IPS-18c (cell line): Measurements from ENCODE around the gene SEMA5A.
"Not testable (repeated sequence)": the region's sequence is repeated elsewhere in the genome, so short reads cannot be mapped to it uniquely, and the experiment has no call there.

Experiments used
- H3K4me3 ChIP-seq: 2 replicates; pipeline ENCODE4 v1.7.0; 2013; ENCODE audit warnings: low read depth, mild to moderate bottlenecking, low read length, moderate library complexity; ENCODE audit not compliant: insufficient read depth
- H3K9me3 ChIP-seq: one replicate; pipeline ENCODE4 v1.6.1; 2013; ENCODE audit warnings: mild to moderate bottlenecking, low read length, moderate library complexity; ENCODE audit not compliant: control insufficient read depth, insufficient read depth

Gene SEMA5A

DNA sequence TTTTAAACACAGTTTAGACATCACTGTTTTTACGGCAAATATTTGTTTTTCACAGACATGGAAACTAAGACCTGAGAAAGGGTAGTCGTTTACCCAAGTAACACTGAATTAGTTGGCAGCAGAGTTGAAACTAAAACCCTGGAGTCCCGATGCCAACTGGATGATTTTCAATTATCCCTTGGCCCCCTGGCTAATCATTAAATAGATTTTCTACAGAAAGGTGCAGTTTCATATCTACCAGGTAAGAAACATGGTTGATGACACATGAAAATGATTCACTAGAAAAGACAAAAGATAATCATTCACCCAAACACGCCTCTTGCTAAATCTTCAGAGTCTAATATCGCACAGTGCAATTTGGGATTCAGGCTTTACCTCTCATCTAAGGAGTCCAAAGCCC, 136.9 kb downstream of the SEMA5A start:
- no peaks in the 10 kb centered on the region for H3K9me3 ChIP-seq
- no peak overlapping the region for H3K4me3 ChIP-seq

DNA sequence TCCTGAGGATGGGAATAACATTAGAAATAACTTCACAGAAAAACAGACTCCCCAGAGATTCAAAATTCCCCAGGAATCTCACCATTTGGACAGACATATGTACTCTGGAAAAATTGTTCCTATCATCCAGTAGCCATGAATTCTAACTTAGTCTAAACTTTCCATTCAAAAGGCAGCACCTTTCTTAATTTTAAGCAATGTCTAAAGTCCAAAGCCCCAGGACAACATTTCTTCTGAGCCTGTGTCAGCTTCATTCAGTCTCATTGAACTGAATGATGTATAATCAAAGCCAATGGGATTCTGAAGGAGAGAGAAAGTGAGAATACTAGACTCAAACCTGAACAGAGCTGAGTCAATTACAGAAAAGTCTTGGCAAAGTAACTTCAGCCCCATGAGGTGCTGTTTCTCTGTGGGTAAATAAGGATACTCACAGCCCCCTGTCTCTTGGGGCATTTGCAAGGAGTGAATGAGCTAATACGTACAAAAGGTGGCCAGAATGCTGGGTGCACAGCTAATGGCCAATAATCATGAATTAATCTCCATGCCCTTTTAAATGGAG, 140.6 kb downstream of the SEMA5A start:
- no peak overlapping the region for H3K4me3 ChIP-seq
- no peaks in the 10 kb centered on the region for H3K9me3 ChIP-seq

GRCh38 chr5:9401786-9402472, 143.9 kb downstream of the SEMA5A start:
- Histone ChIP-seq H3K4me3 (no peak overlapping the region), H3K9me3 (no peaks in the 10 kb centered on the region)

DNA sequence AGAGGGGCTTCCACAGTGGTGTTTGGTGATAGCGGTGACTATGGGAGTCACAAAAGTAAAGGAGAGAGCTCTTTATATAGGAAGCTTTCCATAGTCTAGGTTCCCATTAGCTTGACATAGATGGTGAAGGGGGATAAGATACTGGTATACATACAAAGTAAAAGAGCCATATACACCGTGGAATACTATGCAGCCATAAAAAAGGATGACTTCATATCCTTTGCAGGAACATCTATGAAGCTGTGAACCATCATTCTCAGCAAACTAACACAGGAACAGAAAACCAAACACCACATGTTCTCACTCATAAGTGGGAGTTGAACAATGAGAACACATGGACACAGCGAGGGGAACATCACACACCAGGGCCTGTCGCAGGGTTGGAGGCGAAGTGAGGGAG, 146.1 kb downstream of the SEMA5A start:
- H3K9me3 ChIP-seq, H3K4me3 ChIP-seq: not testable (repeated sequence)

GRCh38 chr5:9399094-9399493, 146.8 kb downstream of the SEMA5A start:
- Histone ChIP-seq H3K4me3 (no peak overlapping the region), H3K9me3 (no peaks in the 10 kb centered on the region)

DNA sequence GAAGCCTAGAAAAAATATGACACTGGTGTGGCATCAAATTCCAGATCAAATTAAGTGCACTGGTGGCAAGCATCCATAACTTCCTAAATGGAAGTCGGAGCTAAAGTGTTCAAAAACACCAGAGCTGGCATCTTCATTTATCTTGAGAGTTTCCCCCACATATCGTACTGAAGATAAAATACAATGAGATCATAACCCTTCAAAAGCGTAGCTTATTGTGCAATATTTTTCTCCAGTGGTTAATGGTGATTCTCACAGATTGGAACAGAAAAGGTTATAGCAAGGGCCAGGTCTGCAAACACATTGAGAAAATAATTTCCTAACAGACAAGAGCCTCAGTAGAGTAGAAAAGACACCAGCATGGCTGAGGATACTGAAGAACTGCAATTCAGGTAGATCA, 147.6 kb downstream of the SEMA5A start:
- Histone ChIP-seq H3K9me3 (no peaks in the 10 kb centered on the region), H3K4me3 (no peak overlapping the region)

DNA sequence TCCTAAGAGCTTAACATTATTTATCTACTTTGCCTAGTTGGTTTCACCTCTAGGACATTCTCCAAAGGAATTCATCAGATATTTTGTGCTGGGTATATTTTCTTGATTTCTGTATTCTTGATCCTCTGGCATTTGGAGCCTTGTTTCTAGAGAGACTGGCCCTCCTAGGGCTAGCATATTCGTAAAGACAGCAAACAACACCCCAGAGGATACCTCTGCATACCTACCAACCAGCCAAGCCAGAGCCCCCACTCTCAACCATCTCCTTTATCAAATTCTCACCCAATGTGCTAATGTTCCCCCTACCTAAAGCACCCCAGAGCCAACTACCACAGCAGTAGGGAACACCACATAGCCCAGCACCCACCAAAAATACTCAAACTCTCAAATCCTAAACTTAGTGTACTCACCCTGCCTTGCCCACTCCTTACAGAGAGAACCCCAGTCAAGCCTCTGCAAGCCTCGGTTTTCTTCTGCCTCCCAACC, 149.5 kb downstream of the SEMA5A start:
- Histone ChIP-seq H3K4me3 (no peak overlapping the region), H3K9me3 (no peaks in the 10 kb centered on the region)

DNA sequence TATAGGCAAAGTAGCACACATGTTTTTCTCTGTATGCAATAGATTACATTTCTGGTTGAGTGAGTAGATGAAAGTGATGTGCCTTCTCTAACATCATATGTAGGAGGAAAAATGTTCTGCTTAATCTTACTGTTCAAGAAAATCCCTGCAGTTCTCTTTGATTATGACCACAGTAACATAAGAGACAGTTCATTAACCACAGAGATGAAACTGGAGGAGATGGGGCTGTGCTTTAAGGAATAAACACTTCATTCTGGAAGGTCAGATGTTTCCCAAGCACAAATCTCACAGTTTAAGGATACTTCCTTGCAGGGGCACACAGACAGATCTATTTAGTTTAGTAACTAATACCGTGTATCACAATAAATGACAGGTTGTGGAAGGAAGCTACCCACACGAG, 150.2 kb downstream of the SEMA5A start:
- no peaks in the 10 kb centered on the region for H3K9me3 ChIP-seq
- no peak overlapping the region for H3K4me3 ChIP-seq

DNA sequence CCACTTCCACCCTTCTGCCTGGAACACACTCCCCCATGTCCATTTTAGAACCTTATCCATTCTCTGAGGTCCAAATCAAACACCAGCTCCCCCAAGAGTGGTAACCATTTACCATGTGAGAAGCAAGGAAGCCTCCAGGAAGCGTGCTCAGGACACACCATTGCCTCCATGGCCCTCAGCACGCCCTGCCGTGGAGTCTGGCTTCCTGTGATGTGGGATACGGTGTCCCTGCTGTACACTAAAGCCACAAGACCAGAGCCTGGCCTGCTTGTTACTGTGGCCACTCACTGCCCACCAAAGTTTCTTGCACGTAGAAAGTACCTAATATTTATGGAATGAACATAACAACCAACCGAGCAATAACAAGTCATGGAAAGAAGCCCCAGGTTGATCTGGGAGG, 151.7 kb downstream of the SEMA5A start:
- no peak overlapping the region for H3K4me3 ChIP-seq
- no peaks in the 10 kb centered on the region for H3K9me3 ChIP-seq

DNA sequence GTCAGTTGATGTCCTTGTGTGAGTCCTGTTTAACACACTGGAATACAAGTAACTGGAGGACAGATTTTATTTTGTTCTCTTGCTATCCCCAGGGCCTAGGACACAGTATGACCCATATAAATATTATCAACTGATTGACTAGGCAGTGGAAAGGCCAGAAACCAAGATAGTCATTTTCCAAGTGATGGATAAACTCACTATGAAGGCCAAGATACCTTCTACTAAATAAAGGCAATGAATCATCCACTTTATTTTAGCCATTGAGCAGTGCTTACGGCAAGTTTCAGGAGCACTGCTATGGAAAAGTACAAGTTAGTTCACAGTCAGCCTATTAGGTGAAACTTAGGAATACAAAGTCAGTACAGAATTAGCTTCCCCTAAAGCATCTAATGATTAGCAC, 153.2 kb downstream of the SEMA5A start:
- H3K4me3 ChIP-seq, result no peak overlapping the region
- H3K9me3 ChIP-seq, result no peaks in the 10 kb centered on the region

- no peaks in the 10 kb centered on the region for H3K9me3 ChIP-seq
Measured at GRCh38 chr5:9391080-9391479, 154.8 kb downstream of the SEMA5A start.

DNA sequence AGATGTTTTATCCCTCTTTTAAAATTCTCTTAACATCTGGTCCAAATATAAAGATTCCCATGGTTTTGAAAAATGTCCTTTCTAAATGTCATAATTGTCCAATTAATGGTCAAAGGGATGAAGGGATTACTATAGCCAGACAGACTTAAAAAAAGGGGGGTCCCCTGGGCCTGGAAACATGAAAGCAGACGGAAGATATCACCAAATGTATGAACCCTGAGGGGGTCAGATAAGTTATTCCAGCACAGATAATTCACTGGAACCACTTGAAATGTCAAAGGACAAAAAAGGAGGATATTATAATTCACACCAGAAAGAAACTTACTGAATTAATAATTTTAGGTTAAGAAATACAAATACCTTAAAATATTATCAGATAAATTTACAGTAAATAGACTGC, 155.8 kb downstream of the SEMA5A start:
- H3K4me3 ChIP-seq, result no peak overlapping the region
- H3K9me3 ChIP-seq, result no peaks in the 10 kb centered on the region

More at GRCh38 chr5:9391080-9391479, 154.8 kb downstream of the SEMA5A start:
- H3K4me3 ChIP-seq, result no peak overlapping the region

DNA sequence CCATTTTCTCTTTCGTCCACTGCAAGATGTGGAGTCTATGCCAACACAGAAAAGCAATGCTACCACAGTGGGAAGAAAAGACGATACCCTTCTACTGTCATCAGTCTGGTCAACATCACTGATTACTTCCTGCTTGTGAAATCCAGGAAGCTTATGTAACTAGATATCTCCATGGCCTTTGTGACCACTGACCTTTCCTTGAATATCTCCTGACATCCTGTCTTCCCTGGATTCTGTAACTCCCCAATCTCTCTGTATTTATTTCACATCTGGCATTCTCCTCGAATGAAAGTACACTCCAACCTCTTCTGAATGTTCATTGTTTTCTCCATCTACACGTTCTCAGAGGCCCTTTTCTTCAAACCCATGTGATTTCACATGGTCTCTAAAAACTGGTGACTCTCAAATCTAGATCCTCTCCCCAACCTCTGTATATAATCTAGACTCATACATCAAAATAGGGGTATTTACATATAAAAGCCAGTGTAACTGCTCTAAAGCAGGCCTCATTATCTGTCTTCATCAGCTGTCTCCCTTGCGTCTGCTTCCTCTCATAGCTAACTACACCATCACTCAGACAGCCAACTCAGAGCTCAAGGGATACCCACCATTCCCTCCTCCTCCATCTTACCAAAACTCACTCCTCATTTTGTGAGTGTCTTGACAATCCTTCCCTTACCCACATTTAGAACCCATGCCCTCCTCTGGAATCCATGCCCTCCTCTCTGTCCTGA, 156.8 kb downstream of the SEMA5A start:
- H3K4me3 ChIP-seq, result no peak overlapping the region
- no peaks in the 10 kb centered on the region for H3K9me3 ChIP-seq

DNA sequence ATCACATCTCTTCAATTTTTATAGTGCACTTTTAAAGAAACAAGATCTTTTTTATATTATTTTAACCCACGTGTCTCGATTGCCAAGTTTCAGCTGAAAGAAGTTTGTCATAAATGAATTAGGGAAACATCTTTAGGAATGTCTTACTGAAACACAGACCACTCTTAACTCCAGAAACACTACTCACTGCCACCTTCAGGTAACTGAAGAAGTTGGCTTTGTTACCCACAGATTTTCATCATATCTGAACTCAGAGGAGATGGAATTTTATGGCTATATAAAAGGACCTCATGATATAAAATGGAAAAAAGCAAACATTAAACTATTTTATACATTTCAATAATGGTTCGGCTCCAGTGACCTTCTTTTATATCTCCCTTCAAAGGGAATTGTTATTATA, 158.0 kb downstream of the SEMA5A start:
- H3K9me3 ChIP-seq, result no peaks in the 10 kb centered on the region
- no peak overlapping the region for H3K4me3 ChIP-seq

DNA sequence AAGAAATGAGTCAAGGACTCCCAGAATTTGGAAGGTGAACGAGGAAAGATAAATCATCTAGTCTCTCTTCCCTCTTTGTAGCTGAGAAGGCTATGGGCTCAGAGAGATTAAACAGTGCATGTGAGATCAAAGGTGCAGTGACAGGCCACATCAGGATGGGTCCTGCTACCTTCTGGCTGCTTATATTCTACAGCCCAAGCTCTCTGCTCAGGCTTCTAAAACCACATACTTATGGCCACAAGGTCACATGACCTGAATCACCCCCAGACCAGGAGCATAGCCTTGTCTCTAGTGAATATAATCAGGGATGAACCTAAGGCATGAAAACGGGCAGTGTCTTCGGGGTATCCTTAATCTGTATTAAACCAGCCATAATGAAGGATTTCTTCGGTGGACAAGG, 158.9 kb downstream of the SEMA5A start:
- Histone ChIP-seq H3K4me3 (no peak overlapping the region), H3K9me3 (no peaks in the 10 kb centered on the region)

DNA sequence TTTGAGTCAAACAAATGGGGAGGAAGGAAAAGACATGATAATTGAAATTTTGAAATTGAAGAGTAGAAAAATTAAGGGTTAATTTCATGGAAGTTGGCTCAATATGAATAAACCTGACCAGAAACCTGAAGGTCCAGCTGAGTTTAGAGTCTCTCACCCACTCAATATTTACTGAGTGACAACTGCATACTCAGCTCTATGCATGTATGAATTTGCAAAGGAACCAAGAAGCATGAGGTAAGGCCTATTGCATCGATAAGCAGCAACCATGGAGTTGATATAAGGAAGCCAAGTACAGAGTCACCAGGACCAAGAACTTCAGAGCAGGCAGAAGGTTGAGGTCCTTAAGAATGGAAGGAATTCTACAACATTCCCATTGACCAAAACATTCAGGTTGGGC, 163.4 kb downstream of the SEMA5A start:
- no peaks in the 10 kb centered on the region for H3K9me3 ChIP-seq
- no peak overlapping the region for H3K4me3 ChIP-seq

DNA sequence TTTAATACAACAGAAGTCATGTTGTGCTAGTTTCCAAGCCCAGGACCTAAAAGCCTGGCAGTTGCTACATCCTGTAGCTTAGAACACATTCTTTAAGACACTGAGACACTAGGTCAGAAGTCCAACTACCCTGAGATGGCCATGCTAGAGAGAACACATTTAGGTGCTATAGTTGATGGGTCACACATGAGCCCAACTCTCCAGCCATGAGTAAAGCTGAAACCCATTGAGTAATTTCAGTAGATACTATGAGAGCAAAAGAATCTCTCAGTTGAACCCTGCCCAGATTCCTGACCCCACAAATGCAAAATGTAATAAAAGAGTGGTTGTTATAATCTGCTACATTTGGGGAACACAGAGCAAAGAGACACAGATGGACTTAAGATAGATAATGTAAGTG, 164.4 kb downstream of the SEMA5A start:
- Histone ChIP-seq H3K4me3 (no peak overlapping the region), H3K9me3 (no peaks in the 10 kb centered on the region)

DNA sequence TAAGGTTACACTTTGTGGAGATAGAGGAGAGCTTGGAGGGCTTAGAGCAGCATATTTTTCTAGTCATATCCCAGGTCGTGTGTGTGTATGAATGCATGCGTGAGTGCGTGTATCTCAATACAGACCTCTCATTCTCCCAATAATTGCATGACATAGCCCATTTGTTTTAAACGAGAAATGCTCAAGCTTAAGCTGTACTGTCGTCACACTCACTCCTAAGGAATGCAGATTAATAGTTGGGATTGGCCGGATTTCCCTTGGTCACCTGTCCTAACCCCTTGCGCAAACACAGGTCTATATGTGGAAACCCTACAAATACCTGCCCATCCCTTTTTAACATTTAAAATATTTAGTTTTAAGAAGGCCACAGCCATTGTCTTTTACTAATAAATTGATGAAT, 165.8 kb downstream of the SEMA5A start:
- Histone ChIP-seq H3K9me3 (no peaks in the 10 kb centered on the region), H3K4me3 (no peak overlapping the region)
